GM12878 (cell line): ENCODE measurements around the gene PCDHGB5. TPM values are rescaled to one million over a fixed set of nuclear protein-coding genes. Genes with fewer than 3 reads are reported as not detected.
"Not testable (repeated sequence)": the region's sequence is repeated elsewhere in the genome, so short reads cannot be mapped to it uniquely, and the experiment has no call there.

Experiments
- ATAC-seq: fragments of 200-7000 bp; cut with Tn5 transposase; 3 replicates; pipeline ENCODE4 v1.9.1; 2020; ENCODE audit warnings: mild to moderate bottlenecking, moderate library complexity
- BruUV-seq: library from RNA; stranded (reverse); fragments of 400-500 nt; replicated peaks from 2 replicates; lab custom pipeline; 2021; lab: Mats Ljungman, UMichigan
- CTCF ChIA-PET: fragments of 300-600 bp; sonication (Branson Sonifier 250); formaldehyde crosslinking; extraction: SDS; loops from one replicate; lab custom pipeline; 2021; ENCODE audit warnings: inconsistent platforms; lab: Yijun Ruan, JAX
- POLR2A ChIA-PET: fragments of 350-600 bp; formaldehyde crosslinking; extraction: SDS; loops from one replicate; lab custom pipeline; 2021; ENCODE audit warnings: inconsistent platforms; lab: Charles Lee
- RAD21 ChIA-PET: fragments of 300-600 bp; sonication (Branson Sonifier 250); formaldehyde crosslinking; loops from one replicate; lab custom pipeline; 2023; ENCODE audit warnings: antibody characterized with exemption; ENCODE audit not compliant: unreplicated experiment; lab: Charles Lee
- SMC1A ChIA-PET: fragments of 300-600 bp; sonication (Branson Sonifier 250); formaldehyde crosslinking; loops from one replicate; lab custom pipeline; 2023; ENCODE audit not compliant: unreplicated experiment, uncharacterized antibody; lab: Charles Lee
- DNase-seq: peaks from one replicate; pipeline ENCODE4 v3.0.0-alpha.2; 2011; ENCODE audit warnings: low read depth, low spot score
- FAIRE-seq: peaks from 3 replicates; lab custom pipeline; 2011; peaks lifted over from hg19 to GRCh38; lab: Jason Lieb, UNC
- H2AFZ ChIP-seq: 2 replicates; pipeline ENCODE4 v1.6.0; 2011; ENCODE audit warnings: low read depth, low read length, control low read depth; ENCODE audit not compliant: control insufficient read depth
- H3K27ac ChIP-seq: 2 replicates; pipeline ENCODE4 v1.5.1; 2011; ENCODE audit warnings: control low read depth; ENCODE audit not compliant: control insufficient read depth, insufficient read depth
- H3K27me3 ChIP-seq, 2 experiments: replicated peaks in 1 of 2; 2 replicates each; pipeline versions ENCODE4 v1.6.0 to v1.6.1; 2011; ENCODE audit warnings: low read length in 1 of 2; ENCODE audit not compliant: control insufficient read depth in 2 of 2, insufficient read depth in 2 of 2
- H3K36me3 ChIP-seq, 2 experiments: 2 replicates each; pipeline ENCODE4 v1.5.1; 2011; ENCODE audit warnings: low read length in 1 of 2; ENCODE audit not compliant: control insufficient read depth in 2 of 2, insufficient read depth in 2 of 2
- H3K4me1 ChIP-seq: 2 replicates; pipeline ENCODE4 v1.6.1; 2011; ENCODE audit warnings: mild to moderate bottlenecking, low read length, moderate library complexity, mixed read lengths; ENCODE audit not compliant: control insufficient read depth, insufficient read depth
- H3K4me2 ChIP-seq: 2 replicates; pipeline ENCODE4 v1.6.0; 2011; ENCODE audit warnings: control low read depth; ENCODE audit not compliant: control insufficient read depth, insufficient read depth
- H3K4me3 ChIP-seq: fragments of 200-600 bp; sonication (generic); 2 replicates; pipeline ENCODE4 v1.5.1; 2016
- H3K79me2 ChIP-seq: 2 replicates; pipeline ENCODE4 v1.6.0; 2011; ENCODE audit warnings: low read length; ENCODE audit not compliant: control insufficient read depth, insufficient read depth
- H3K9ac ChIP-seq: 2 replicates; pipeline ENCODE4 v1.8.0; 2011; ENCODE audit warnings: low read length, control low read depth, mixed read lengths; ENCODE audit not compliant: control insufficient read depth, insufficient read depth
- H3K9me3 ChIP-seq: replicated peaks from 3 replicates; pipeline ENCODE4 v1.5.1; 2011; ENCODE audit warnings: mild to moderate bottlenecking, low read length; ENCODE audit not compliant: control insufficient read depth, insufficient read depth
- H4K20me1 ChIP-seq: 2 replicates; pipeline ENCODE4 v1.6.0; 2011; ENCODE audit not compliant: control insufficient read depth, insufficient read depth
- CREB1 ChIP-seq: IDR thresholded peaks from 2 replicates; pipeline ENCODE4 v1.6.1; 2012; ENCODE audit warnings: low read depth, mild to moderate bottlenecking, inconsistent platforms
- RBBP5 ChIP-seq: fragments of 200-600 bp; sonication (generic); conservative IDR thresholded peaks from 2 replicates; pipeline ENCODE4 v1.6.1; 2016
- RUNX3 ChIP-seq: IDR thresholded peaks from 2 replicates; pipeline ENCODE4 v1.6.1; 2012; ENCODE audit warnings: low read length, inconsistent platforms
- TCF3 ChIP-seq: IDR thresholded peaks from 2 replicates; pipeline ENCODE4 v1.6.1; 2012; ENCODE audit warnings: low read depth, mild to moderate bottlenecking, low read length, borderline replicate concordance; ENCODE audit not compliant: insufficient read depth
- WGBS: methylation state at CpG from one replicate; pipeline ENCODE4 v1.1.6; 2016; ENCODE audit warnings: low lambda C conversion rate; ENCODE audit not compliant: insufficient replicate concordance, insufficient coverage; ENCODE audit errors: missing lambda C conversion rate; 5-methylcytosine and 5-hydroxymethylcytosine counted together
- in situ Hi-C: fragments of 300-500 bp; cut with MboI; formaldehyde crosslinking; loops from 9 replicates; pipeline ENCODE4 v1.14.3; 2018; ENCODE audit warnings: mixed read lengths
- intact Hi-C: fragments of 100-400 bp; cut with micrococcal nuclease; formaldehyde crosslinking; loops from one replicate; pipeline ENCODE4 v1.14.2; 2022; ENCODE audit not compliant: unreplicated experiment
- polyA plus RNA-seq, 11 experiments: library from polyadenylated mRNA; depleted of rRNA in 4 of 11; unstranded in 6 of 11; stranded (reverse) in 5 of 11; fragments of >200 nt; fragmentation: Nextera tagmentation in 4 of 11; fragmentation: Illumina TruSeq in 1 of 11; extraction: Ambion mirVana in 4 of 11; extraction: Trizol in 1 of 11; gene quantifications; 1 replicate in 1 of 11; 2 replicates in 10 of 11; pipeline versions ENCODE4 v1.2.1 to v1.2.3, GENCODE V29; 2011 to 2016; ENCODE audit warnings: inconsistent platforms in 2 of 11, missing spikeins in 2 of 11, low read depth in 1 of 11
- total RNA-seq, 4 experiments: library from RNA; depleted of rRNA in 3 of 4; stranded (reverse); fragments of >200 nt in 3 of 4; fragmentation: Illumina TruSeq in 1 of 4; extraction: Trizol in 1 of 4; gene quantifications; 2 replicates each; pipeline versions ENCODE4 v1.2.1 to v1.2.3, GENCODE V29; 2013 to 2021
- TF ChIP-seq, protein P1 (sequence below): fragments of 150-350 bp; IDR thresholded peaks from 2 replicates; pipeline ENCODE4 v1.6.1; 2016; ENCODE audit warnings: low read depth, low read length

PCDHGB5 gene
- total and polyA plus RNA-seq, 10 of the 15 experiments (the other 5 are each of a cell fraction or from before 2014, with no cell fraction given): 0.02 to 2.3 (median 1.3) TPM; not detected in 1

DNA sequence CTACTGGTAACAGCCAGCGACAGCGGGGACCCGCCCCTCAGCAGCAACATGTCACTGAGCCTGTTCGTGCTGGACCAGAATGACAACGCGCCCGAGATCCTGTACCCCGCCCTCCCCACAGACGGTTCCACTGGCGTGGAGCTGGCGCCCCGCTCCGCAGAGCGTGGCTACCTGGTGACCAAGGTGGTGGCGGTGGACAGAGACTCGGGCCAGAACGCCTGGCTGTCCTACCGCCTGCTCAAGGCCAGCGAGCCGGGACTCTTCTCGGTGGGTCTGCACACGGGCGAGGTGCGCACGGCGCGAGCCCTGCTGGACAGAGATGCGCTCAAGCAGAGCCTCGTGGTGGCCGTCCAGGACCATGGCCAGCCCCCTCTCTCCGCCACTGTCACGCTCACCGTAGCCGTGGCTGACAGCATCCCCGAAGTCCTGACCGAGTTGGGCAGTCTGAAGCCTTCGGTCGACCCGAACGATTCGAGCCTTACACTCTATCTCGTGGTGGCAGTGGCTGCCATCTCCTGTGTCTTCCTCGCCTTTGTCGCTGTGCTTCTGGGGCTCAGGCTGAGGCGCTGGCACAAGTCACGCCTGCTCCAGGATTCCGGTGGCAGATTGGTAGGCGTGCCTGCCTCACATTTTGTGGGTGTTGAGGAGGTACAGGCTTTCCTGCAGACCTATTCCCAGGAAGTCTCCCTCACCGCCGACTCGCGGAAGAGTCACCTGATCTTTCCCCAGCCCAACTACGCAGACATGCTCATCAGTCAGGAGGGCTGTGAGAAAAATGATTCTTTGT, 3.2 kb upstream of the PCDHGB5 start:
- H3K27me3 ChIP-seq, in situ Hi-C loops, H3K4me1 ChIP-seq, H3K27ac ChIP-seq, POLR2A ChIA-PET, H2AFZ ChIP-seq, H3K4me3 ChIP-seq, intact Hi-C loops, DNase-seq, BruUV-seq, ATAC-seq, H3K9ac ChIP-seq, RAD21 ChIA-PET, FAIRE-seq, H3K4me2 ChIP-seq, H3K79me2 ChIP-seq, H4K20me1 ChIP-seq, SMC1A ChIA-PET, H3K36me3 ChIP-seq, H3K9me3 ChIP-seq: not testable (repeated sequence)
- CTCF ChIA-PET: interaction anchor here (0.6 to 1.6 kb wide), 6 partner anchors 12 to 169 kb away, joined by 3 to 6 read pairs (median 4); partner anchors contain the start of genes PCDHGA10 and PCDHGA12
- WGBS: 96% methylated on average over 34 of the region's 53 CpGs

DNA sequence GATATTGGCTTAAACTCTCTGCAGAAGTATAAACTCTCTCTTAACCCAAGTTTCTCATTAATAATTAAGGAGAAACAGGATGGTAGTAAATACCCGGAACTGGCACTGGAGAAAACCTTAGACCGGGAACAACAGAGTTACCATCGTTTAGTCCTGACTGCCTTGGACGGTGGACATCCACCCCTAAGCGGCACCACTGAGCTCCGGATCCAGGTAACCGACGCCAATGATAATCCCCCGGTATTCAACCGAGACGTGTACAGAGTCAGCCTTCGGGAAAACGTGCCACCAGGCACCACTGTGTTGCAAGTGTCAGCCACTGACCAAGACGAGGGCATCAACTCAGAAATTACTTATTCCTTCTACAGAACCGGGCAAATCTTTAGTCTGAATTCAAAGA, 861 bp downstream of the PCDHGB5 start:
- Histone ChIP-seq H3K4me3 (no peak overlapping the region), H3K9me3 (peaks cover 18% of the 10 kb centered on the region; the same call in 2 of the 3 replicates), H3K27ac (no peak overlapping the region), H3K79me2 (no peaks in the 10 kb centered on the region), H3K27me3 (no peaks in the 10 kb centered on the region), H3K4me2 (no peak overlapping the region), H3K9ac (no peak overlapping the region), H2AFZ (no peak overlapping the region), H3K4me1 (no peaks in the 10 kb centered on the region), H4K20me1 (no peaks in the 10 kb centered on the region), H3K36me3 (no peaks in the 10 kb centered on the region)
- BruUV-seq: no TSS peak
- intact Hi-C loops (no loop called here), in situ Hi-C loops (no loop called here)
- WGBS: 83% methylated on average over 15 of the region's 15 CpGs
- SMC1A ChIA-PET: no interaction called here
- POLR2A ChIA-PET: no interaction called here
- ATAC-seq (no peak), DNase-seq (no peak), FAIRE-seq (no peak)
- RAD21 ChIA-PET: interaction anchor here (1.4 kb wide), 1 partner anchor 14 kb away, joined by 4 read pairs; the partner anchor contains the start of gene PCDHGA10
- CTCF ChIA-PET: interaction anchor here (0.9 to 1.7 kb wide), 3 partner anchors 14 to 136 kb away, joined by 3 to 8 read pairs (median 3); partner anchors contain the start of gene PCDHGA10
- TF ChIP-seq RUNX3: no peak
- no peak for TF ChIP-seq RBBP5
- TF ChIP-seq, protein P1, sequence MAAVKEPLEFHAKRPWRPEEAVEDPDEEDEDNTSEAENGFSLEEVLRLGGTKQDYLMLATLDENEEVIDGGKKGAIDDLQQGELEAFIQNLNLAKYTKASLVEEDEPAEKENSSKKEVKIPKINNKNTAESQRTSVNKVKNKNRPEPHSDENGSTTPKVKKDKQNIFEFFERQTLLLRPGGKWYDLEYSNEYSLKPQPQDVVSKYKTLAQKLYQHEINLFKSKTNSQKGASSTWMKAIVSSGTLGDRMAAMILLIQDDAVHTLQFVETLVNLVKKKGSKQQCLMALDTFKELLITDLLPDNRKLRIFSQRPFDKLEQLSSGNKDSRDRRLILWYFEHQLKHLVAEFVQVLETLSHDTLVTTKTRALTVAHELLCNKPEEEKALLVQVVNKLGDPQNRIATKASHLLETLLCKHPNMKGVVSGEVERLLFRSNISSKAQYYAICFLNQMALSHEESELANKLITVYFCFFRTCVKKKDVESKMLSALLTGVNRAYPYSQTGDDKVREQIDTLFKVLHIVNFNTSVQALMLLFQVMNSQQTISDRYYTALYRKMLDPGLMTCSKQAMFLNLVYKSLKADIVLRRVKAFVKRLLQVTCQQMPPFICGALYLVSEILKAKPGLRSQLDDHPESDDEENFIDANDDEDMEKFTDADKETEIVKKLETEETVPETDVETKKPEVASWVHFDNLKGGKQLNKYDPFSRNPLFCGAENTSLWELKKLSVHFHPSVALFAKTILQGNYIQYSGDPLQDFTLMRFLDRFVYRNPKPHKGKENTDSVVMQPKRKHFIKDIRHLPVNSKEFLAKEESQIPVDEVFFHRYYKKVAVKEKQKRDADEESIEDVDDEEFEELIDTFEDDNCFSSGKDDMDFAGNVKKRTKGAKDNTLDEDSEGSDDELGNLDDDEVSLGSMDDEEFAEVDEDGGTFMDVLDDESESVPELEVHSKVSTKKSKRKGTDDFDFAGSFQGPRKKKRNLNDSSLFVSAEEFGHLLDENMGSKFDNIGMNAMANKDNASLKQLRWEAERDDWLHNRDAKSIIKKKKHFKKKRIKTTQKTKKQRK: no peak
- no peak for TF ChIP-seq TCF3
- no peak for TF ChIP-seq CREB1
- TF ChIP-seq, all 136 proteins: peak for 0
